KOPT-K1 (cell line): ENCODE data around the gene BCAS4.
"Not testable (repeated sequence)": the region's sequence is repeated elsewhere in the genome, so short reads cannot be mapped to it uniquely, and the experiment has no call there.

Source experiments
- H3K27ac ChIP-seq: fragments of 200-600 bp; sonication (generic); 2 replicates; pipeline ENCODE4 v1.5.1; 2016; ENCODE audit warnings: antibody characterized with exemption, mild to moderate bottlenecking, low read depth, low read length; ENCODE audit not compliant: poor library complexity, severe bottlenecking
- H3K36me3 ChIP-seq: fragments of 200-600 bp; sonication (generic); 2 replicates; pipeline ENCODE4 v1.5.1; 2017; ENCODE audit warnings: antibody characterized with exemption, mild to moderate bottlenecking, low read length, moderate library complexity; ENCODE audit not compliant: insufficient read depth
- H3K9me3 ChIP-seq: fragments of 200-600 bp; sonication (generic); 2 replicates; pipeline ENCODE4 v1.5.1; 2017; ENCODE audit warnings: antibody characterized with exemption, low read length, mild to moderate bottlenecking; ENCODE audit not compliant: insufficient read depth, poor library complexity, severe bottlenecking

The BCAS4 gene

GRCh38 chr20:50794846-50795634, at the start of gene BCAS4:
Gene BCAS4, plus strand, starts transcription at chr20:50795061. Its CDS starts 23 bp downstream, at chr20:50795084.
- H3K9me3 ChIP-seq, result no peaks in the 10 kb centered on the region
- H3K27ac ChIP-seq, result no peak within 1 kb of the TSS
- H3K36me3 ChIP-seq, result no peaks in the 10 kb centered on the region

- H3K9me3 ChIP-seq, result no peaks in the 10 kb centered on the region
- peaks cover 12% of the 10 kb centered on the region for H3K36me3 ChIP-seq
- H3K27ac ChIP-seq, result no peak overlapping the region
These were observed 49.2 kb upstream of the BCAS4 start for GRCh38 chr20:50745634-50746137.

GRCh38 chr20:50746138-50746940, 48.5 kb upstream of the BCAS4 start:
- no peak overlapping the region for H3K27ac ChIP-seq
- peaks cover 12% of the 10 kb centered on the region for H3K36me3 ChIP-seq
- H3K9me3 ChIP-seq, result no peaks in the 10 kb centered on the region

- no peaks in the 10 kb centered on the region for H3K9me3 ChIP-seq
- H3K36me3 ChIP-seq, result peaks cover 12% of the 10 kb centered on the region
- peak overlapping the region; percentile 9 for H3K27ac ChIP-seq
These were observed 47.6 kb upstream of the BCAS4 start for GRCh38 chr20:50747275-50747674.

- no peaks in the 10 kb centered on the region for H3K9me3 ChIP-seq
- peaks cover 12% of the 10 kb centered on the region for H3K36me3 ChIP-seq
- H3K27ac ChIP-seq, result no peak overlapping the region
These were observed 44.7 kb upstream of the BCAS4 start for GRCh38 chr20:50750145-50750671.

GRCh38 chr20:50753152-50753551, 41.7 kb upstream of the BCAS4 start:
- Histone ChIP-seq H3K27ac (no peak overlapping the region), H3K9me3 (no peaks in the 10 kb centered on the region), H3K36me3 (peaks cover 12% of the 10 kb centered on the region)

GRCh38 chr20:50754420-50754819, 40.4 kb upstream of the BCAS4 start:
- Histone ChIP-seq H3K27ac (no peak overlapping the region), H3K36me3 (peaks cover 12% of the 10 kb centered on the region), H3K9me3 (no peaks in the 10 kb centered on the region)

- no peaks in the 10 kb centered on the region for H3K36me3 ChIP-seq
- no peak overlapping the region for H3K27ac ChIP-seq
- no peaks in the 10 kb centered on the region for H3K9me3 ChIP-seq
These were observed 38.4 kb upstream of the BCAS4 start for GRCh38 chr20:50756447-50756846.

GRCh38 chr20:50758469-50758868, 36.4 kb upstream of the BCAS4 start:
- Histone ChIP-seq H3K27ac (no peak overlapping the region), H3K36me3 (no peaks in the 10 kb centered on the region), H3K9me3 (no peaks in the 10 kb centered on the region)

- Histone ChIP-seq H3K9me3 (no peaks in the 10 kb centered on the region), H3K36me3 (no peaks in the 10 kb centered on the region), H3K27ac (no peak overlapping the region)
These were observed 35.9 kb upstream of the BCAS4 start for GRCh38 chr20:50758992-50759391.

- Histone ChIP-seq H3K36me3 (no peaks in the 10 kb centered on the region), H3K9me3 (no peaks in the 10 kb centered on the region), H3K27ac (no peak overlapping the region)
These were observed 35.2 kb upstream of the BCAS4 start for GRCh38 chr20:50759678-50760077.

- no peaks in the 10 kb centered on the region for H3K9me3 ChIP-seq
- H3K36me3 ChIP-seq, result no peaks in the 10 kb centered on the region
- no peak overlapping the region for H3K27ac ChIP-seq
These were observed 32.8 kb upstream of the BCAS4 start for GRCh38 chr20:50762045-50762422.

- no peaks in the 10 kb centered on the region for H3K9me3 ChIP-seq
- no peaks in the 10 kb centered on the region for H3K36me3 ChIP-seq
- H3K27ac ChIP-seq, result no peak overlapping the region
These were observed 32.2 kb upstream of the BCAS4 start for GRCh38 chr20:50762435-50763220.

- H3K27ac ChIP-seq, result not testable (repeated sequence)
These were observed 31.1 kb upstream of the BCAS4 start for GRCh38 chr20:50763550-50764458.

More at GRCh38 chr20:50763550-50764458, 31.1 kb upstream of the BCAS4 start:
- H3K36me3 ChIP-seq, H3K9me3 ChIP-seq: not testable (repeated sequence)
